T-helper 1 cell (primary cell): ENCODE data around the gene ADAR.

ENCODE experiments used
- DNase-seq, 5 donors: peaks; one replicate each; pipeline ENCODE4 v3.0.0-alpha.2; 2012 to 2020

The ADAR gene

DNA sequence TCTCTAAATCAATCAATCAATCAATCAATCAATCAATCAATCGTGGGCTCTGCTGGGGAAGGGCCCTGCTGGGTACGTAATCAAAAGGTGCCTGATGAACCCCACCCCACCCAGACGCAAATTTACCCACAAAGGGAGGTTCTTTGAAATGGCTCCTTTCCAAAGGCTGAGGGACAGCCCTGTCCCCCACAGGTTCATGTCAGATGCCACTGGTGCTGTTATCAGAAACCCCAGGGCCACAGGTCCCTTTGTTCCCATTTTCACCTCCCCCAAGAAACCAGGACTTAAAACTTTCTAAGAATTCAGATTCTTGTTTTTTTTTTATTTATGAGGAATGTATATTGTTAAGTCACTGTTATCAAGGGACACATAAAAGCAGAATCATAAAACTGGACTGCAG lies 26.2 kb downstream of the ADAR start:
- no peak for DNase-seq

DNA sequence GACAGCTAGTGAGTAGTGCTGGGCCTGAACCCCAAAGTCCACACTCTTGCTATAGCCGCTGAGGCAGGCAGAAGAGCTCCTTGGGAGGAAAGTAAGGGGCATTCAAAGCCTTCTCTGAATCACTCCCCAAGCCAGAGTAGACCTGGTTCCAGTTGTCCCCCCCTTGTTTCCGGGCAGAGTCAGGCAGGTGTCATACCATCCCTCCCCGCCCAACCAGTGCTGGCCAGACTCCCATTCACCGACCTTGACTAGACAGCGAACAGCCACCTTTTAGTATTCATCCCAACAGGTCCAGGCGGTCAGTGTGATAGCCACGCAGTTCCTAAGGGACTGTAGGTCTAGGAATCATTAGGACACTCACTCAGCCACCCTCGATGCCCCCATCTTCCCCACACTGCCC lies 28.6 kb downstream of the ADAR start:
- DNase-seq = no peak

DNA sequence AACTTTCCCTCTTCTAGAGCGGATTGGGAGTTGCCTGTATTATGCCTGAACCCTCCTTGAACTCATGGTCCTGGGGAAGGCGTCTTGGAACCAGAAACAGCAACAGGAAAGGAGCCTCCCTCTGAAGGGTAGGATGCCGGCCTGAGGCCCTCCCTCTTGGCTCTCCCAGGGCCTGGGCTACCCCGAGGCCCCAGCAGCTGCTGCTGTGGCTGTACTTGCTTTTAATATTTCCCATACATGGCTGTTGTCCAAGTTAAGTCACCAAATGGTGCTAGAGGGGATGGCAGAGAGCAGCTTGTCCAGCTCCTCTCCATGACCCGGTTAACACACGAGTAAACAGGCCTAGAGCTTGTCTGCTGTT lies 29.9 kb downstream of the ADAR start:
- DNase-seq = no peak

DNA sequence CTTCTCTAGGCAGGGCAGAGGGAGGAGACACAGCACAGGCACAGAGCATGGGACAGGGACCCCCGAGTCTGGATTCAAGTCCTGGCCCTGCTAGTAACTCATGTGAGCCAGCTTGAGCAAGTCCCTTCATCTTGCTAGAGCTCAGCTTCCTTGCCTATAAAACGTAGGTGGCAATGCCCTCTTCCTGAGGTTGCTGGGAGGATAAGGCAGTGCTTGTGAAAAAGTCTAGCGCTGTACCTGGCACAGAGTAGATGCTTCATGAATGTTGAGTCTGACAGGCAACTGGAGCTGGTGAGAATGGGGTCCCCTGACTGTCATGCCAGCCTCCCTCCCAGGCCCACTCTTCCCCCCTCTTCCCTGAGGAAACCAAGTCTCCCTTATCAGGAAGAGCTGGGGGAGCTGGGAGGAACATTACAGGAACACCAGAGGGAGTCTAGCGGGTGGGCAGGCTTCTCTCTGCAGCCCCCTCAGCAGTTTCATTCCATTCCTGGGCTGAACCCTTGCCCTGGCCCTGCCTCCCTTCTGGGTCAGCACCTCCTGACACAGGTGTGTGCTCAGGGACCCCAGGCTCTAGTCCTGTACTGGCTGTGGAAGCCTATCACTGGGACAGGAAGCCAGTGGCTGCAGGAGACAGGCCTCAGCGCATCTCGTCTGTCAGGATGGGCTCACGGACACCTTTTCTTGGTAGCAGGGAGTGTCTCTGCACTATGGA lies 30.5 kb downstream of the ADAR start:
- no peak for DNase-seq

DNA sequence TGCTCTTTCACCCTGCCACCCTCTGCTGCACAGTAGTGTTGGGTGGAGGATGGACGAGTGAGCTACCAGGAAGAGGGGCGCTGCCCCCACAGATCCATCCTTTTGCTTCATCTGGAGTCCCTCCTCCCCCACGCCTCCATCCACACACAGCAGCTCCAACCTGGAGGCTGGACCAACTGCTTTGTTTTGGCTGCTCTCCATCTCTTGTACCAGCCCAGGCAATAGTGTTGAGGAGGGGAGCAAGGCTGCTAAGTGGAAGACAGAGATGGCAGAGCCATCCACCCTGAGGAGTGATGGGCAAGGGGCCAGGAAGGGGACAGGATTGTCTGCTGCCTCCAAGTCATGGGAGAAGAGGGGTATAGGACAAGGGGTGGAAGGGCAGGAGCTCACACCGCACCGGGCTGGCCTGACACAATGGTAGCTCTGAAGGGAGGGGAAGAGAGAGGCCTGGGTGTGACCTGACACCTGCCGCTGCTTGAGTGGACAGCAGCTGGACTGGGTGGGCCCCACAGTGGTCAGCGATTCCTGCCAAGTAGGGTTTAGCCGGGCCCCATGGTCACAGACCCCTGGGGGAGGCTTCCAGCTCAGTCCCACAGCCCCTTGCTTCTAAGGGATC lies 31.9 kb downstream of the ADAR start:
- DNase-seq = no peak

DNA sequence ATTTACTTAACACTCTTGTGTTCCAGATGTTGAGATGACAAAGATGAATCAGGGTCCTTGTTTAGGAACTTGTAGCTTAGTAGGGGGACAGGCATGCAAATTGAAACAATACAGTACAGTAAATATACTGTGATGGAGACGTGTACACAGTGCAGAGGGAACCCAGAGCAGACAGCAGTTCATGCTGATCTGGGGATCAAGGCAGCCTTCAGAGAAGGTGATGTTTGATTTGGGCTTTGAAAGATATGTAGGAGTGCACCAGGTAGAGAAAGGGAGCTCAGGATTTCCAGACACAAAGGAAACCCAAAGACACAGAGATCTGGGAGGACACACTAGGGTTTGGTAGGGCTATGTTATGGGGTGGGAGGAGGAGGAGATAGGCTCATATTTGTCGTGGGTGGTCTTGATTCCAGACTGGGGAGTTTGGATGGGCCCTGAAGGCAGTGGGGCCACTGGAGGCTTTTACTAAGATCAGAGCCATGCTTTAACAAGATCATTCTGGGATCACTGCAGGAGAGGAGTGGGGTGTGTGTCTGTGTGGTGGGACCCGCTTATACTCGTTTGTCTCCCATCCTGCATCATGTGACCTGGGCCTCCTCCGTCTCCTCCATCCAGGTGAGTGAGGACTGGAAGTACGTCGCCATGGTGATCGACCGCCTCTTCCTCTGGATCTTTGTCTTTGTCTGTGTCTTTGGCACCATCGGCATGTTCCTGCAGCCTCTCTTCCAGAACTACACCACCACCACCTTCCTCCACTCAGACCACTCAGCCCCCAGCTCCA lies 32.6 kb downstream of the ADAR start:
- DNase-seq = no peak

DNA sequence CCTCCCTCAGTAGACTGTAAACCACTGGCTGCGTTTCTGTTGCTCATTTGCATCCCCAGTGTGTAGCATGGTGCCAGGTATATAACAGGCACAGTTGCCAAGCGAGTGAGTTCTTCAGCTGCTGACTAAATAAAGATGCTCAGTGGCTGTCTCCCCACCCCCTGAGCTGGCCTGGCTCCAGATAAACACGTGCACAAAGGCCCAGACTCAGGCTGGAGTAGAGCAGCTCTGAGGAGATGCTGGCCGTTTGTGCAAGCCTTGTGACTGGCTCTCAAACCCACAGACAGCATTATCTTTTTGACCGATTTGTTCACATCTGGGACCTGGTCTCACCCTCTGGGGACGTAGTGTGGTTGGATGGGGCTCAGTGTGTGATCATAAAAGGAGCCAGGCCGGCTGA lies 33.3 kb downstream of the ADAR start:
- DNase-seq = no peak

DNA sequence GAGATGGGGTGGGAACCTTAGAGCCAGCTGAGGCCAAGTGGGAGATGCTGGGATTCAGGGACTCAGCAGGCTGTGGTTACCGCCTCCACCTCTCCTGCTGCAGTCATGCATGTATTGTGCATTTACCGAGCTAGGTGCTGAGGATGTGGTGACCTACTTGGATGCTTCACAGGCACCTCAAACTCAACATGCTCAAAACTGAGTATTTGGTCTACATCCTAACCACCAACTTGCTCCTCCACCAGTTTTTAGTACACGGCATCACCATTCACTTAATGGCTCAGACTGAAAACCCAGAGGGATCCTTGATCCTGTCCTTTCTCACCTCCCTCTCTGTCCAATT lies 34.8 kb downstream of the ADAR start:
- no peak for DNase-seq

DNA sequence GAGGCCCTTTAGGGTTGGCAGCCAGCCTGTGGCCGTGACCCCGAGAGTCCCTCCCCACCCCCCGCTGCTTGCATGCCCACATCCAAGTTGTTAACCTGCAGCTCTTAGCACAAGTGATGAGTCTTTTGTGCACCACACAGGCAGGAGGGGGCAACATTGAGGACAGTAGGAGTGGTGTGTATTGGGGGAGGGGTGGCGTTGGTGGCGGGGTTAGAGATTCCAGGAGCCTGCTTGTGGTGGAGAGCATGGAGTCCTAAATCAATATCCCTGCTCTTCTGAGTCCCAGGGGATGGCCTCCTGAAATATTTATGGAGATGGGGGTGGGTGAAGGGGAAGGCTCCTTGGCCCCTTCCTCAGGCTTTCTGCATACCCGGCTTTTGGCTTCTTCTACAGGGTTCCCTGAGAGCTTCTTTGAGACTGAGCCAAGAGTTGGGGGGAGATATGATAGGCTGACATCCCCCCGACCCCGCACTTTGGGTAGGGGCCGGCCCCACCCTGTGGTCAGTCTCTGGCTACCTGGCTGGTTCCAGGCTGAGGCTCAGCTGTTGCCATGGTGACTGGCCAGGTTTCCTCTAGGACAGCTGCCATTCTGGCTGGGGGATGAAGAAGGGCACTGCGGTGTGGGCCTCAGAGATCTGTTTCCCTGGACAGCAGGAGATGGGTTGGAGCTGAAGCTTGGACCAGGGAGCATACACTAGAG lies 35.4 kb downstream of the ADAR start:
- no peak for DNase-seq

DNA sequence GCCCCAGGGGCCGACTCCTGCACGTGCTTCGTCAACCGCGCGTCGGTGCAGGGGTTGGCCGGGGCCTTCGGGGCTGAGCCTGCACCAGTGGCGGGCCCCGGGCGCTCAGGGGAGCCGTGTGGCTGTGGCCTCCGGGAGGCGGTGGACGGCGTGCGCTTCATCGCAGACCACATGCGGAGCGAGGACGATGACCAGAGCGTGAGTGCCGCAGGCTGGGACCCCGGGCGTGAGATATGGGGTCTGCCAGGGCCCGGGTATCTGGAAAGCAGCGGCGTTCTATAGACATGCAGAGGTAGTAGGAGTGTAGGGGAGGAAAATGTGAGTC lies 36.1 kb downstream of the ADAR start:
- no peak for DNase-seq

DNA sequence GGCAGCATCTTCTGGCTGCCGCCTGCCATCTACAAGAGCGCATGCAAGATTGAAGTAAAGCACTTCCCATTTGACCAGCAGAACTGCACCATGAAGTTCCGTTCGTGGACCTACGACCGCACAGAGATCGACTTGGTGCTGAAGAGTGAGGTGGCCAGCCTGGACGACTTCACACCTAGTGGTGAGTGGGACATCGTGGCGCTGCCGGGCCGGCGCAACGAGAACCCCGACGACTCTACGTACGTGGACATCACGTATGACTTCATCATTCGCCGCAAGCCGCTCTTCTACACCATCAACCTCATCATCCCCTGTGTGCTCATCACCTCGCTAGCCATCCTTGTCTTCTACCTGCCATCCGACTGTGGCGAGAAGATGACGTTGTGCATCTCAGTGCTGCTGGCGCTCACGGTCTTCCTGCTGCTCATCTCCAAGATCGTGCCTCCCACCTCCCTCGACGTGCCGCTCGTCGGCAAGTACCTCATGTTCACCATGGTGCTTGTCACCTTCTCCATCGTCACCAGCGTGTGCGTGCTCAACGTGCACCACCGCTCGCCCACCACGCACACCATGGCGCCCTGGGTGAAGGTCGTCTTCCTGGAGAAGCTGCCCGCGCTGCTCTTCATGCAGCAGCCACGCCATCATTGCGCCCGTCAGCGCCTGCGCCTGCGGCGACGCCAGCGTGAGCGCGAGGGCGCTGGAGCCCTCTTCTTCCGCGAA lies 36.6 kb downstream of the ADAR start:
- DNase-seq = no peak

DNA sequence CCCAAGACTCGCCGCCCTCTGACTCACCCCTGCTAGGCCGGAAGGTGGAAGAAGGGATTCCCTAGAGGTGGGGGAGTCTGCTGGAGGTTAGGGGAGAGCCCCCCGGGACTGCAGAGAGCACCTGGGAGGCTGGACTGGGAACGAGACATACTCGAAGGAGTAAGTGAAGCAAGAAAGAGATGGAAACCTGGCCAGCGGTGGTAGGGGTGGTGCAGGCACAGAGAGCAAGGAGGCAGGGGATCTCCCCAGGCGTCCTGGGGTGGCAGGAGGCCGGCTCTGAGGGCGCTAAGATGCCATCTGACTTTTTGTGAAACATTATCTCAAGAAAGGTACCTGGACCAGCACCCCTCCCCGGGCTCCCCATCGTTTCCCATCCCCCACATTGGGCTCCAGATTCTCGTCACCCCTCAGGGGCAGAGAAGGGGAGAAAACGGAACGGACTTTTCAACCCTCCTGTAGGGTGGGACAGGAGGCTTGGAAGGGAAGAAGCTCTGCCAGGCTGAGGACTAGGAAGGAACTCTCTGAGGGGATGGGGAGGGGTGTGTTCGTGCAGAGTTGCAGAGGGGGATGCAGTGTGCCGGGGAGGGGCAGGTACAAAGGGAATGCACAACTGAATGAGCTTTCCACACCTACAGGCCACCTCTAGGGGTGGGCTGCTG lies 39.7 kb downstream of the ADAR start:
- DNase-seq = no peak

DNA sequence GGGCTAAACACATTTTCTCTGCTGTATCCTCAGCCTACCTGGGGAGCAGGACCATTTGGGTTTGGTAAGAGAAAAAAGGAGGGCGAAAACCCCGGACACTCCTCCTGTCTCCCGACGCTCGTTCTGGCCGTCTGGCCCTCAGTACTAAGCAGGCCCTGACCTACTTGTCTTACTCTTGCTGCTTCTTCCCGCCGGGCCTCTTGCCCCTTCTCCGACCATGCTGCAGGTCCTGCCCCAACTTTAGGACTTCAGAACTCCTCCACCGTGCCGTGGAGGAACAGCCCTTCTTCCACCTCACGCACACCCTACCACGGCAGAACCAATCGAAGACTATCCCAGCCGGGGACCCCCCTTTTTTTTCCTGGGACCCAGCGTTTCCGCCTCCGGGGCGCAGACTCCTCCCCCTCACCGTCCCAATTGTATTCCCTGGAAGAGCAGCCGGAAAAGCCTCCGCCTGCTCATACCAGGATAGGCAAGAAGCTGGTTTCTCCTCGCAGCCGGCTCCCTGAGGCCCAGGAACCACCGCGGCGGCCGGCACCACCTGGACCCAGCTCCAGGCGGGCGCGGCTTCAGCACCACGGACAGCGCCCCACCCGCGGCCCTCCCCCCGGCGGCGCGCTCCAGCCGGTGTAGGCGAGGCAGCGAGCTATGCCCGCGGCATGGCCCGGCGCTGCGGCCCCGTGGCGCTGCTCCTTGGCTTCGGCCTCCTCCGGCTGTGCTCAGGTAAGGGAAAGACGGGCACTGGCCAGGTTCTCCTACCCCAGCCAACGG lies 40.4 kb downstream of the ADAR start, which contains the start of gene CHRNB2:
TSS of gene CHRNB2 (plus strand) at position 393 of the 771 bp plus-strand sequence. CDS start at position 660, 267 bp downstream.
- peak; percentile 54 to 73 (median 62) for DNase-seq

DNA sequence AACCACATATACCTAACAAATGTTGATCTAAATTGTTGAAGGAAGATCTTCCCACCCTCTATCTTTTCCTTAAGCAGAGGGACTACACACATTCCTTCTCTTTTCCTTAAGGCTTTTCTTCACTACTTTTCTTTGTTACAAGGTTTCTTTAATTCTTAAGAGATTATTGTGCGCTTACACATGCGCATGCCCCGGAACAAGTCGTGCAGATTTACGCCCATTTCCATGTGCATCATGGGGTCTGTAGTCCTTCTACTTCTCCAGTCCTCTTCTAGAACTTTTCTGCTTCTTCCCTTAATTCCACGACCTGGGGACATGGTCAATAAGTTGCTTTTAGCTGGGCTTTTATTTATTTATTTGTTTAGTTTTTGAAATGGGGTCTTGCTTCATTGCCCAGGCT lies 42.1 kb downstream of the ADAR start:
- DNase-seq = no peak

DNA sequence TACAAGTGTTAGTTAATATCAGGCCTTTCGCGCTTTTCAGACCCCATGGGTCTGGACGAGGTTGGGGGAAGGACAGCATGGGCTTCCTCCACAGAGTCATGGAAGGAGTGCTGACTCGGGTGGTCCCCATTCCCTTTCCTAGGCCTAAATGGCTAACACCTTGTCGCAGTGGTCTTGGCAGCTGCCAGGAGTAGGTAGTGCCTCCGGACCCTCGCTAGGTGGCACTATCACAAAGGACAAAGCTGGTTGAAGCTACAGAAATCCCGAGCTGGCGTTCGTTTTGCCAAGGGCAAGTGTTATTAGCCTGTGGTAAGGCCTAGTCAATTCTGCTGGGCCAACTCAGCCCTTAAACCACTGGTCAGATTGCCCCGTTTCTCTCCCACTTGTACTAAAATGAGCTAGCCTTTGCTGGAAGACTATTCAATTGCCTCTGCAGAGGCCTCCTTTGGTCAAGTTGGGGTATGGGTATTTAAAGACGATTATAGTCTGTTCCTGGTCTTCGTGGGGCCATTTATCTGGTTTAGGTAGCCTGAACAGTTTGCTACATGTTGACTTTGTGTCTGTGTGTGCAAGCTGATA lies 48.4 kb downstream of the ADAR start:
- peak; percentile 63 to 83 (median 76) for DNase-seq

DNA sequence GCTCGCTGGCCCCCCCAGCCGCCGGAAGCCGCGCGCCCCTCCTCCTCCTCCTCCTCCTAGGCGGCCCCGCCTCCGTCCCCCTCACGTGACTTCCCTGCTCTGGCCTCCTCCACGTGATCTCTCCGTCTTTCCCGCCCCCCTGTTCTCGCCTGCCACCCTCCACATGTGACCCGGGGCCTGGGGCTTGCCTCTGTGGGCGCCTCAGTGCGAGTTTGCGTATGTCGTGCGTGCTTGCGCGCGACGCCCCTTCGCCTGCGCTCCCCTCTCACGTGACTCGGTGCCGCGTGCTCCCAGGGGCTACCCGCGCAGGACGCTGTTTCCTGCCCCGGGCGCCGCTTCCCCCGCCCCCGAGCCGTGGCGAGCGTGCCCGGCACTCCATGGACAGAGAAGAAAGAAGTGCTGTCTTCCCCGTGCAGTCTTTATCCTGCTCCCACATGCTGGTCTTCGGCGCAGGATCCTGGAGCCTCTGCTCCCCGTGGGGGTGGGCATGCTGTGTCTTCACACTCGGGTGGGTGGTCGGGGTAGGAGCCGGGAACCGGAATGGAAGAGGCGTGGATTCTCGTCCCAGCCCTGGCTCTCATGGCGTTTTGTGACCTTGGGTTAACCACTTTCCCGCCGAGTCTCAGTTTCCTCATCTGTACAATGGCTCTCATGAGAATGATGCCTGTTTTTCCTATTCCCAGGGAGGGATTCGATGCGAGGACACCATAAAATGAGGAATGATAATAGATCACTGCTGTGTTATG lies 49.1 kb downstream of the ADAR start:
- peak; percentile 99 to 100 (median 100) for DNase-seq

DNA sequence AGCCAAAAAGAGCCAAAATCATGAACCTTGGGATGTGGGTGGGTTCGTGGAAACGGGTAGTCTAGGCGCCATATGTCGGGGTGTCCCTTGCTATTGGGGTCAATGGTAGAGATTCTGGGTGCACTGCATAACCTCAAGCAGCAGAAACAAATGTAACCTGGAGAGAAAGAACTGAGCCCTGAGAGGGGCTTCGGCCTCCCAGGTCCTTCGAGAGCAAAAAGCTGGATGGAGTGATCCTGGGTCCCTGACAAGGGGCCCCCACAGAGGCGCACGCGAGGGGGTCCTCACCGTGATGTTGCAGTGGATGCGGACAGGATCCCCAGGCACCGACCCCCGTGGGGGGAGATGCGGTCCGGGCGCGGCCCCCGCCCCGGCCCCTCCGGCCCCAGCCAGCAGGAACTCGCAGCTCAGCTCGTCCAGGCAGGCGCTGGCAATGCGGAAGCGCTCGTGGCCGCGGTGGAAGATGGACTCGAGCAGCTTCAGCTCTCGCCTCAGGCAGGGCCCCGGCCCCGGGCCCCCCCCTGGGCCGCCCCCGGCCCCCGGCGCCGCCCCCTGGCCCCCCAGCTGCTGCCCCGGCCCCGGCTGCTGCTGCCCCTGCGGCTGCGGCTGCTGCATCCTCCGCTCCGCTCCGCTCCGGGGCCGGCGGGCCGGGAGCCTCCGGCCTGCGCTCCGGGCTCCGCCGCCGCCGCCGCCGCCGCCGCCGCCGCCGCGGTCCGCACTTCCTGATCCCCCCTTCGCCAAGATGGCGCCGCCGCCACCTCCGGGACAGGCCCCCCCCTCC lies 49.9 kb downstream of the ADAR start, which contains the start of gene UBE2Q1:
TSS of gene UBE2Q1 (minus strand) at position 724 of the 781 bp plus-strand sequence. CDS start at position 615, 109 bp downstream.
- DNase-seq = peak in 3 of 5 donors; percentile 22 to 43 (median 34)

DNA sequence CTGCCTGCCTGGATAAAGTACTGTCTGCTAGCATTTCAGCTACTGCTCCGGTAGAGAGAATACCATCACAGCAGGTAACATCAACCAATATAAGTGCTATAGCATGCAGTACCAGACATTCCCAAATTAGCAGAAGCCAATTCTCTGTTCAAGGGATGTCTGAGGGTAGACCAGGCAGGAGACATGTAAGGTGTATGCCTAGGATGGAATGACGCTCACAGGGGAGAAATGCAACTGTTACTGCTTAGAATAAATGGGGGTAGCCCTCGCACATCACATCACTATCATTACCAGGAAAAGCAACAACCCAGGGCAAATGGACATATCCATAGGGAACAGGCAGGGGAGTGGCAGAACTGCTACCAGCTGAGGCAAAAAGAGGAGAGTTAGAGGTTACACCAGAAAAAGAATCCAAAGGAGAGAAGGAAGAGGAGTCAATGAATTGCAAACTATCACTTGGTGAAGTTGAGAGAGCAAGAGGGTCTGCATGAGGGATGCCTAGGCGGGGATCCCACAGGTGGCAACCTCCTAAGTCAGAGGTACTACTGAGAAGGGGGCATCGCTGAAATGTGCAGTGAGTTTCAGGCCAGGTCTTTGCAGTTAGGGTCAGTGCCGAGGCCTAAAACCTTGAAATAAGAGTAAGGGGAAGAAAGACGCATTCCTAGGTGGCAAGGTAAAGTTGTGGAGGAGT lies 50.6 kb downstream of the ADAR start:
- no peak for DNase-seq

DNA sequence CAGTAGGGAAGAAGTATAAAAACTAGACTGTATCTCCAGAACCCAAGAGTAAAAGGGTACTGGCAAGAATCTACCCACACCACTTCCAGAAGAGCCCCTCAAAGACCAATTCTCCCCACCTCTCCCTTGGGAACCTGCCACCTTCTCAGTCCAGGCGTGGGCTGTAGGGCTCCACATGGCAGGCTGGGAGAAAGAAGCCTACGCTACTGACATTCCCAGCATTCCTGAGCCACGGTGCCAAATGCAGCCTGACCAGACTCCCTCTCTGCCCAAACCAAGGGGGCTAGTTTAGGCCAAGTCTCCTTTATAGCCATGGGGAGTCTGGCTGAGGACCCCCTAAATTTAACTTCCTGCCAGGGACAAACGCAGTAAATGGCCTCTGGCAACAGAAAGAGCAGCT lies 51.6 kb downstream of the ADAR start:
- no peak for DNase-seq
